Muscle layer of duodenum (tissue), 2 donors: ENCODE measurements around the gene SLC4A9.

Experiments used
- H3K27ac ChIP-seq: one replicate; pipeline ENCODE4 v1.7.0; 2013; ENCODE audit warnings: mild to moderate bottlenecking, low read length
- H3K27me3 ChIP-seq: one replicate; pipeline ENCODE4 v1.7.0; 2013; ENCODE audit warnings: low read depth, mild to moderate bottlenecking, control low read depth, low read length
- H3K36me3 ChIP-seq, 2 donors: one replicate each; pipeline ENCODE4 v1.7.0; 2013; ENCODE audit warnings: low read length in 2 of 2, control low read depth in 1 of 2, mild to moderate bottlenecking in 1 of 2; ENCODE audit not compliant: insufficient read depth in 2 of 2, control insufficient read depth in 1 of 2
- H3K4me1 ChIP-seq, 2 donors: one replicate each; pipeline ENCODE4 v1.7.0; 2013; ENCODE audit warnings: low read length in 2 of 2, mild to moderate bottlenecking in 2 of 2, control low read depth in 1 of 2, moderate library complexity in 1 of 2; ENCODE audit not compliant: insufficient read depth in 2 of 2, control insufficient read depth in 1 of 2
- H3K4me3 ChIP-seq, 2 donors: one replicate each; pipeline ENCODE4 v1.7.0; 2013; ENCODE audit warnings: low read length in 2 of 2, low read depth in 1 of 2, mild to moderate bottlenecking in 1 of 2
- H3K9me3 ChIP-seq, 2 donors: one replicate each; pipeline ENCODE4 v1.7.0; 2013; ENCODE audit warnings: low read length in 2 of 2, control low read depth in 1 of 2, mild to moderate bottlenecking in 1 of 2; ENCODE audit not compliant: control insufficient read depth in 1 of 2
- donor health status: healthy.

The SLC4A9 gene

DNA sequence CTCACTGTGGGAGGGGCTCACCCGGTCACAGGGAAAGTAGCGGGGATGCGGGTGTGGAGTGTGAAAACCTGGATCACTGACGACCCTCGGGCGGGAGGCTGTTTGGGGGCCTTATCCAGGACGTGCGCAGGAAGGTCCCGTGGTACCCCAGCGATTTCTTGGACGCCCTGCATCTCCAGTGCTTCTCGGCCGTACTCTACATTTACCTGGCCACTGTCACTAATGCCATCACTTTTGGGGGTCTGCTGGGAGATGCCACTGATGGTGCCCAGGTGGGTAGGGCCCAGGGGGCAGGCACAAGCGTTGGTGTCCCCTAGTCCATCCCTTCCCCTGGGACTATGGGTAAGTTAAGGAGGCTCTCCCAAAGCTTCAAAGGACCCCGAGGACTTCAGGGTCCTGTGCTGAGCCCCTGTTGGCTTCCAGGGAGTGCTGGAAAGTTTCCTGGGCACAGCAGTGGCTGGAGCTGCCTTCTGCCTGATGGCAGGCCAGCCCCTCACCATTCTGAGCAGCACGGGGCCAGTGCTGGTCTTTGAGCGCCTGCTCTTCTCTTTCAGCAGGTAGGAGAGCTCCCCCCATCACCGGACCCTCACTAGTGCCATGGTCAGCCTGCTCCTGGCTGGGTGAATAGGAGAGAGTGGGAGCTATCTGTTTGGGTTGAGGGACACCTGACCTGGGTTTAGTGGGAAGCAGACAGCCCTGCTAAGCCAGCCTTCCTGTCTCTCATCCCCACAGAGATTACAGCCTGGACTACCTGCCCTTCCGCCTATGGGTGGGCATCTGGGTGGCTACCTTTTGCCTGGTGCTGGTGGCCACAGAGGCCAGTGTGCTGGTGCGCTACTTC is 3.9 kb downstream of the SLC4A9 start:
- Histone ChIP-seq H3K9me3 (no peaks in the 10 kb centered on the region), H3K4me3 (peak overlapping the region; percentile 37 to 52), H3K36me3 (no peaks in the 10 kb centered on the region), H3K27ac (no peak overlapping the region), H3K4me1 (peaks cover 0 to 5% of the 10 kb centered on the region in 2 donors), H3K27me3 (no peaks in the 10 kb centered on the region)

- no peak overlapping the region for H3K4me3 ChIP-seq
- peaks cover 0 to 5% of the 10 kb centered on the region in 2 donors for H3K4me1 ChIP-seq
- no peaks in the 10 kb centered on the region for H3K9me3 ChIP-seq
- H3K36me3 ChIP-seq = no peaks in the 10 kb centered on the region
- H3K27me3 ChIP-seq = no peaks in the 10 kb centered on the region
- no peak overlapping the region for H3K27ac ChIP-seq
These were observed 4.4 kb downstream of the SLC4A9 start for GRCh38 chr5:140364472-140364765.

- H3K36me3 ChIP-seq = no peaks in the 10 kb centered on the region
- no peak overlapping the region for H3K27ac ChIP-seq
- no peaks in the 10 kb centered on the region for H3K9me3 ChIP-seq
- peaks cover 0 to 5% of the 10 kb centered on the region in 2 donors for H3K4me1 ChIP-seq
- H3K27me3 ChIP-seq = no peaks in the 10 kb centered on the region
- H3K4me3 ChIP-seq = no peak overlapping the region
These were observed 5.3 kb downstream of the SLC4A9 start for GRCh38 chr5:140365282-140365681.

GRCh38 chr5:140365941-140366340 is 5.9 kb downstream of the SLC4A9 start:
- Histone ChIP-seq H3K27me3 (no peaks in the 10 kb centered on the region), H3K36me3 (no peaks in the 10 kb centered on the region), H3K4me3 (no peak overlapping the region), H3K9me3 (no peaks in the 10 kb centered on the region), H3K27ac (no peak overlapping the region), H3K4me1 (peaks cover 0 to 5% of the 10 kb centered on the region in 2 donors)

DNA sequence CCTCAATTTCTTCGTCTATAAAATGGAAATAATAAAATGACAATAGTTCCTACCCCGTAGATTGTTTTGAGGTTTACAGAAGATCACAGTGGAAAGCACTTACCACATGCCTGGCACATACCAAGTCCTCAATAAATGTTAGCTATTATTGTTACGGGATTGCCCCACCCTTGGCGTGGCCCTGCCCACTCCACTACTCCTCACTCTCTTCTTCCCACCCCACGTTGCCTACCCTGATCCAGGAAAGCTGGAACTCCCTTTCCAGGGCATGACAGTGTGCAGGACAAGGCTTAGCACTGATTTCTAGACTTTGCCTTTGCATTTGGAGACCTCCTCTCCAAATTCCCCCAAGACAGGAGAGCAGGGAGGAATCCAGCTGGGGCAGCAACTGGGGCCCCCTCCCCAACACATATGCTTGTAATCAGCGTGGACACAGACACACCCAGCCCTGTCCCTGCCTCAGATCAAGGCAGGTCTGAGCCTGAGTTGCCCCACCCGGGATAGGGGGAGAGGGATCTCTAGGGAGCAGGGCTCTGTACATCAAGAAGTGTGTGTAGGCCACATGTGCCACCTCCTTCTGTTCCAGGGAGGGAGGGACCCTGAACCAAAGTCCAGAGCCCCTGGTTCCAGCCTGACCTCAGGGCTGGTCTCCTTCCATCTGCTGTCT is 6.7 kb downstream of the SLC4A9 start:
- peaks cover 0 to 5% of the 10 kb centered on the region in 2 donors for H3K4me1 ChIP-seq
- no peaks in the 10 kb centered on the region for H3K36me3 ChIP-seq
- no peak overlapping the region for H3K27ac ChIP-seq
- no peaks in the 10 kb centered on the region for H3K9me3 ChIP-seq
- H3K27me3 ChIP-seq = no peaks in the 10 kb centered on the region
- no peak overlapping the region for H3K4me3 ChIP-seq

DNA sequence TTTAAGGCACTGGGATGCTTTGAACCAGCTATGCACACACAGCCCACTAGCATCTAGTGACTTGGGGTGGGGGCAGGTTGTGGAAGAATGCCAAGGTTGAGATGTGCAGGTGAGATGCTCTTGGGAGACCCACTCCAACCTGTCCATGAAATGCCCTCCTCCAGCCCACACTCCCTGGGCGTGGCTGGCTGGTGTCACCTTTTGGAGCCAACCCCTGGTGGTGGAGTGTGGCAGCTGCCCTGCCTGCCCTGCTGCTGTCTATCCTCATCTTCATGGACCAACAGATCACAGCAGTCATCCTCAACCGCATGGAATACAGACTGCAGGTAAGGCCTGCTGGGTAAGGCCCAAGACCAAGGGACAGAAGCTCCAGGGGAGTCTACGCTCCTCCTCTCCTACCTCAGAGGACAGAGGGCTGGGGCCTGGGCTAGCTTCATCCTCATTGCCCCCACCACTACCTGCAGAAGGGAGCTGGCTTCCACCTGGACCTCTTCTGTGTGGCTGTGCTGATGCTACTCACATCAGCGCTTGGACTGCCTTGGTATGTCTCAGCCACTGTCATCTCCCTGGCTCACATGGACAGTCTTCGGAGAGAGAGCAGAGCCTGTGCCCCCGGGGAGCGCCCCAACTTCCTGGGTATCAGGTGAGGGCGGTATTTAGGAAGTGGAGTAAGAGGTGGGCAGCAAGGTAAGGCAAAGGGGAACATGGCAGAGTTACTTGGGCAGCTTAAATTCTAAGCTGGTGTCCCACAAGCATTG is 7.4 kb downstream of the SLC4A9 start:
- peaks cover 0 to 6% of the 10 kb centered on the region in 2 donors for H3K4me1 ChIP-seq
- H3K4me3 ChIP-seq = no peak overlapping the region
- no peaks in the 10 kb centered on the region for H3K36me3 ChIP-seq
- no peak overlapping the region for H3K27ac ChIP-seq
- no peaks in the 10 kb centered on the region for H3K27me3 ChIP-seq
- H3K9me3 ChIP-seq = no peaks in the 10 kb centered on the region

DNA sequence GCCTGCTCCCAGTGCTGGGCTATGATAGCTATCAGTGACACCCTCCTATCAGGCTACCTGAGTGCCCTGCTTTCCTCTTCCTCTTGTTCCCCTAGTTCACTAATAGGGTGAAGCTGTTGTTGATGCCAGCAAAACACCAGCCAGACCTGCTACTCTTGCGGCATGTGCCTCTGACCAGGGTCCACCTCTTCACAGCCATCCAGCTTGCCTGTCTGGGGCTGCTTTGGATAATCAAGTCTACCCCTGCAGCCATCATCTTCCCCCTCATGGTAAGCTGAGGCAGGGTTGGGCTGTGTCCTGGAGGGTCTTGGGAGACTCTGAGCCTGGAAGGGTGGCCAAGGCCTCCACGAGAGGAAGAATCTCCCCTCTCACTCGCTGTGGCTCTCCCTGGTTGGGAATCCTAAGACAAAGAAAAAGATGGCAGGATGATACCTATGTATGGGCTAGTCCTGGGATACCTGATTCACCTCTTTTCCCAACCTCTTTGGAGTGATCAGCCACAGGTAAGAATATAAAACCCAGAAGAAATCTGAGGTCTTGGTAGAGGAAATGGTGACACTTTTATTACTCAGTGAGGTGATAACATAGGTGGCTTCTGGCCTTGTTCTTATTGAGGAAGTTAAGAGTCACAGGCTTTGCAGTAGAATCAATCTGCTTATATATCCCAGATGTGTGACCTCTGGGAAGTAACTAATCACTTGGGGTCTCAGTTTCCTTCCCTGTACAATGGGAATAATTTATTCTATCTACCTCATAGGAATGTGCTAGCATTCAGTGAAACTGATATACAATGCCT is 11.6 kb downstream of the SLC4A9 start:
- Histone ChIP-seq H3K36me3 (no peaks in the 10 kb centered on the region), H3K27me3 (no peaks in the 10 kb centered on the region), H3K4me1 (peaks cover 3 to 10% of the 10 kb centered on the region in 2 donors), H3K4me3 (no peak overlapping the region), H3K9me3 (no peaks in the 10 kb centered on the region), H3K27ac (no peak overlapping the region)

DNA sequence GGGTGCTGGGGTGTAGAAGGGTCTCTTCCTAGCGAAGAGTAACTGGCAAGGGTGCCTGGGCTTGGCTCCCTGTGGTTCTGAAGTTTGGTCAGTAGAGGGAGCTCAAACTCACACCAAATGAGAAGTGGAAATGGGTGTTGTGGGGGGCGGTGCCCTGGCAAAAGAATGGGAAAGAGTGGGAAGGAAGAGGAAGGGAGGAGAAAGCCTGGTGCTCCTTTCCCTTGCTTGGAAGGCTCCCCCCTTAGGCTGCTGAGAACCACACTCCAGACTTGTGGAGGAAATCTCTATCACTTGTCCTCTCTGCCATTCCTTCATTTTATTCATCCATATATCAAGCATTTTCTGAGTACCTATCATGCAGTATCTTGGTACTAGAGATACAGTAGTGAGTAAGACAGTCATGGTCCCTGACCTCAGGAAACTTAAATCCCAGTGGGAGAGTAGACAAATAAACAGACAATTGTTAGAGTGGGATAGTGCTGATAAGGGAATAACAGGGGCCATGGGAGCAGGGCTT is 13.0 kb downstream of the SLC4A9 start:
- Histone ChIP-seq H3K27ac (no peak overlapping the region), H3K27me3 (no peaks in the 10 kb centered on the region), H3K4me1 (peaks cover 3 to 10% of the 10 kb centered on the region in 2 donors), H3K4me3 (no peak overlapping the region), H3K9me3 (no peaks in the 10 kb centered on the region), H3K36me3 (no peaks in the 10 kb centered on the region)

DNA sequence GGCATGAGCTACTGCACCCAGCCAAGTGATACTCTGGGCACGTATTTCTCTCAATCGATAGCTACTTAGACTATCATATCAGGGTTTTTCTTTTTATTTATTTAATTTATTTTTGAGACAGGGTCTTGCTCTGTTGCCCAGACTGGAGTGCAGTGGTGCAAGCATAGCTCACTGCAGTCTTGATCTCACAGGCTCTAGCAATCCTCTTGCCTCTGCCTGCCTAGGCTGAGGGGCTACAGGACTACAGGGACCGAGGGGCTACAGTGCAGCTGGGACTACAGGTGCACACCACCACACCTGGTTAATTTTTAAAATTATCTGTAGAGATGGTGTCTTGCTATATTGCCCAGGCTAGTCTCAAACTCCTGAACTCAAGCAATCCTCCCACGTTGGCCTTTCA is 21.4 kb downstream of the SLC4A9 start:
- no peaks in the 10 kb centered on the region for H3K36me3 ChIP-seq
- no peaks in the 10 kb centered on the region for H3K9me3 ChIP-seq
- H3K27me3 ChIP-seq = no peaks in the 10 kb centered on the region
- H3K27ac ChIP-seq = no peak overlapping the region
- no peak overlapping the region for H3K4me3 ChIP-seq
- H3K4me1 ChIP-seq = no peaks in the 10 kb centered on the region

DNA sequence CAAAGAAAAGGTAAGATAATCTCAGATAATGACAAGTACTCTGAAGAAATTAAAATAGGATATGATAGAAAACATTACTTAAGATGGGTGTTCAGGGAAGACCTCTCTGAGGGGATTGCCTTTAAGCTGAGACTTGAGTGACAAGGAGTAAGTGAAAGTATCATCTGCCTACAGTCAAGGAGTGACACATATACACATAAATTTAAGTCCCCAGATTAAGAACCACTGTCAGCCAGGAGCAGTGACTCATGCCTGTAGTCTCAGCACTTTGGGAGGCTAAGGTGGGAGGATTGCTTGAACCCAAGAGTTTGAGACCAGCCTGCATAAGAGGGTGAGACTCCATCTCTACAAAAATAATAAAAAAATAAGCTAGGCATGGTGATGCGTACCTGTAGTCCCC is 22.0 kb downstream of the SLC4A9 start:
- no peaks in the 10 kb centered on the region for H3K4me1 ChIP-seq
- H3K27me3 ChIP-seq = no peaks in the 10 kb centered on the region
- H3K27ac ChIP-seq = no peak overlapping the region
- no peaks in the 10 kb centered on the region for H3K36me3 ChIP-seq
- no peaks in the 10 kb centered on the region for H3K9me3 ChIP-seq
- no peak overlapping the region for H3K4me3 ChIP-seq

- Histone ChIP-seq H3K4me3 (no peak overlapping the region), H3K27ac (no peak overlapping the region), H3K9me3 (no peaks in the 10 kb centered on the region), H3K27me3 (no peaks in the 10 kb centered on the region), H3K36me3 (no peaks in the 10 kb centered on the region), H3K4me1 (no peaks in the 10 kb centered on the region)
These were observed 22.9 kb downstream of the SLC4A9 start for GRCh38 chr5:140382866-140383265.
